Omental fat pad (tissue), 4 donors: ENCODE data around the gene OR6Q1. TPM values are rescaled to one million over a fixed set of nuclear protein-coding genes. Genes with fewer than 3 reads are reported as not detected.

Experiments used
- ATAC-seq: fragments of 150-250 bp; one replicate; pipeline ENCODE4 v1.9.1; 2016; ENCODE audit warnings: mild to moderate bottlenecking, moderate library complexity; ENCODE audit not compliant: low FRiP score
- DNase-seq: peaks from one replicate; pipeline ENCODE4 v3.0.0-alpha.2; 2019; ENCODE audit warnings: low spot score
- small RNA-seq: library from RNA; depleted of rRNA; stranded (forward); fragments of <200 nt; gene quantifications from one replicate; pipeline ENCODE3, GENCODE V24; 2016
- total RNA-seq, 4 donors: library from RNA; depleted of rRNA; stranded (reverse); fragments of >200 nt; gene quantifications; one replicate each; pipeline ENCODE4 v1.1.0, GENCODE V29; 2016
- TF ChIP-seq, protein P1 (sequence below), 3 donors: fragments of 450-650 bp; IDR thresholded peaks; one replicate each; pipeline ENCODE4 v1.5.1; 2016 to 2017; ENCODE audit warnings: antibody characterized with exemption in 3 of 3, mild to moderate bottlenecking in 3 of 3, moderate library complexity in 2 of 3

The OR6Q1 gene
- total RNA-seq, 4 donors from 2014 or later: not detected

DNA sequence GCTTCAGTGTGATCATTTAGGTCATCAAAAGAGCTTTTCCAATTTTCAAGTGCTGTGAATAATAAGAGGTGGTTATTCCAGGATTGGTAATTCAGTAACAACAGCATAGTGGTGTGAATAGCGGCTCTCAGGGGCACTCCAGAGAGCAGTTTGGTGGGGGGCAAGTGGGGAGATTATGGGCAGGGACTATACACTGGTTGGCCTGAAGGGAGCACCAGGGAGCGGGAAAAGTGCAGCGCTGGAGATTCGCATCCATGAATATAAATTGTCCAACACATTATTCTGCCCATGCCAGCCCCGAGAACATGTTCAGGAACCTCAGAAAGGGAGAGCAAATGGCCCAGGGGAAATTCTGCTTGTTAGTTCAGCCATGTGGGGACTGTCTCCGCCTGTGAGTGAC lies 37.9 kb downstream of the OR6Q1 start:
- ATAC-seq: no peak
- TF ChIP-seq, protein P1, sequence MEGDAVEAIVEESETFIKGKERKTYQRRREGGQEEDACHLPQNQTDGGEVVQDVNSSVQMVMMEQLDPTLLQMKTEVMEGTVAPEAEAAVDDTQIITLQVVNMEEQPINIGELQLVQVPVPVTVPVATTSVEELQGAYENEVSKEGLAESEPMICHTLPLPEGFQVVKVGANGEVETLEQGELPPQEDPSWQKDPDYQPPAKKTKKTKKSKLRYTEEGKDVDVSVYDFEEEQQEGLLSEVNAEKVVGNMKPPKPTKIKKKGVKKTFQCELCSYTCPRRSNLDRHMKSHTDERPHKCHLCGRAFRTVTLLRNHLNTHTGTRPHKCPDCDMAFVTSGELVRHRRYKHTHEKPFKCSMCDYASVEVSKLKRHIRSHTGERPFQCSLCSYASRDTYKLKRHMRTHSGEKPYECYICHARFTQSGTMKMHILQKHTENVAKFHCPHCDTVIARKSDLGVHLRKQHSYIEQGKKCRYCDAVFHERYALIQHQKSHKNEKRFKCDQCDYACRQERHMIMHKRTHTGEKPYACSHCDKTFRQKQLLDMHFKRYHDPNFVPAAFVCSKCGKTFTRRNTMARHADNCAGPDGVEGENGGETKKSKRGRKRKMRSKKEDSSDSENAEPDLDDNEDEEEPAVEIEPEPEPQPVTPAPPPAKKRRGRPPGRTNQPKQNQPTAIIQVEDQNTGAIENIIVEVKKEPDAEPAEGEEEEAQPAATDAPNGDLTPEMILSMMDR (IDR thresholded peaks at IDR 0.05): no peak
- DNase-seq: no peak

- TF ChIP-seq, protein P1 (IDR thresholded peaks at IDR 0.05): no peak
- ATAC-seq (no peak), DNase-seq (no peak)
Measured at GRCh38 chr11:58070585-58070984, 39.8 kb downstream of the OR6Q1 start.

DNA sequence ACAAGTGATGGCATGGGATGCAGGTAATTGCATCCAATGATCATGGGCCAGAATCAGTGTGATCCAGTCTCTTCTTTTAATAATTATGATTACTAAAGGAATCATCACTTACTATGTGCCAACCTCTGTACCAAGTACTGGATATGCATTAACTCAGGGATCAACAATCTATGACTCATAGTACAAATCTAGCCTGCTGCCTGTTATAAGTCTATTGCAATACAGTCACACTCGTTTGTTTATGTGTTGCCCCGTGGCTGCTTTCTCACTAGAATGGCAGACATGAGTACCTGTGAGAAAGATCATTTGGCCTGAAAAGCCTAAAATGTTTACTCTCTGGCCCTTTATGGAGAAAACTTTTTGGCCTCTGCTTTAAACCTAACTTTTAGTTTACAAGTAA lies 45.0 kb downstream of the OR6Q1 start:
- TF ChIP-seq, protein P1 (IDR thresholded peaks at IDR 0.05): no peak
- DNase-seq (no peak), ATAC-seq (peak; percentile 54)

Small RNAs within 50 kb of the gene (small RNA-seq; reads per million reads assigned to genes)
- gene RNU6-899P: not detected

Other genes with a start within 250 kb of the OR6Q1 start
- not detected for gene OR9Q1, start 7.1 kb upstream of the OR6Q1 start, total RNA-seq
- gene OR9I1, start 94.6 kb downstream of the OR6Q1 start, total RNA-seq: not detected
- not detected for gene OR9Q2, start 158.1 kb downstream of the OR6Q1 start, total RNA-seq
- gene OR1S2, start 173.2 kb downstream of the OR6Q1 start, total RNA-seq: not detected
- gene OR1S1, start 181.8 kb downstream of the OR6Q1 start, total RNA-seq: not detected
- gene OR10Q1, start 198.0 kb downstream of the OR6Q1 start, total RNA-seq: not detected
- not detected for gene OR10W1, start 237.3 kb downstream of the OR6Q1 start, total RNA-seq